ENCODE results near the gene HIBADH. TPM values are rescaled to one million over a fixed set of nuclear protein-coding genes. Genes with fewer than 3 reads are reported as not detected.

The HIBADH gene
- total RNA-seq, 1 donor from 2014 or later = 38.1 TPM

GRCh38 chr7:27492224-27492623, 170.5 kb downstream of the HIBADH start:
- TF ChIP-seq CTCF (IDR thresholded peaks at IDR 0.05) (no peak), POLR2A (IDR thresholded peaks at IDR 0.05) (no peak), POLR2AphosphoS5 (IDR thresholded peaks at IDR 0.05; ENCODE audit: insufficient read depth in 1 of 2, low read depth in 1 of 2) (no peak)
- Histone ChIP-seq H3K4me1 (no peaks in the 10 kb centered on the region), H3K36me3 (no peaks in the 10 kb centered on the region), H3K27me3 (no peaks in the 10 kb centered on the region), H3K27ac (no peak overlapping the region), H3K4me3 (no peak overlapping the region), H3K9me3 (no peaks in the 10 kb centered on the region)
- DNase-seq (ENCODE audit: extremely low spot score in 2 of 2) = no peak
- intact Hi-C loops (cut with DNase I) = no loop called here

GRCh38 chr7:27491534-27491933, 171.1 kb downstream of the HIBADH start:
- Histone ChIP-seq H3K27ac (no peak overlapping the region), H3K4me3 (no peak overlapping the region), H3K9me3 (no peaks in the 10 kb centered on the region), H3K4me1 (no peaks in the 10 kb centered on the region), H3K36me3 (no peaks in the 10 kb centered on the region), H3K27me3 (no peaks in the 10 kb centered on the region)
- no peak for DNase-seq (ENCODE audit: extremely low spot score in 2 of 2)
- no peak for TF ChIP-seq CTCF (IDR thresholded peaks at IDR 0.05)
- no peak for TF ChIP-seq POLR2AphosphoS5 (IDR thresholded peaks at IDR 0.05; ENCODE audit: insufficient read depth in 1 of 2, low read depth in 1 of 2)
- no peak for TF ChIP-seq POLR2A (IDR thresholded peaks at IDR 0.05)
- intact Hi-C loops (cut with DNase I) = no loop called here

GRCh38 chr7:27487509-27487908, 175.2 kb downstream of the HIBADH start:
- Histone ChIP-seq H3K4me3 (no peak overlapping the region), H3K9me3 (no peaks in the 10 kb centered on the region), H3K4me1 (no peaks in the 10 kb centered on the region), H3K27ac (no peak overlapping the region), H3K36me3 (no peaks in the 10 kb centered on the region), H3K27me3 (no peaks in the 10 kb centered on the region)
- TF ChIP-seq POLR2AphosphoS5 (IDR thresholded peaks at IDR 0.05; ENCODE audit: insufficient read depth in 1 of 2, low read depth in 1 of 2) = no peak
- TF ChIP-seq POLR2A (IDR thresholded peaks at IDR 0.05) = no peak
- no peak for TF ChIP-seq CTCF (IDR thresholded peaks at IDR 0.05)
- intact Hi-C loops (cut with DNase I) = no loop called here
- no peak for DNase-seq (ENCODE audit: extremely low spot score in 2 of 2)

GRCh38 chr7:27484451-27484850, 178.2 kb downstream of the HIBADH start:
- no peak for DNase-seq (ENCODE audit: extremely low spot score in 2 of 2)
- Histone ChIP-seq H3K4me1 (no peaks in the 10 kb centered on the region), H3K9me3 (no peaks in the 10 kb centered on the region), H3K27me3 (no peaks in the 10 kb centered on the region), H3K36me3 (no peaks in the 10 kb centered on the region), H3K4me3 (no peak overlapping the region), H3K27ac (no peak overlapping the region)
- intact Hi-C loops (cut with DNase I) = no loop called here
- TF ChIP-seq CTCF (IDR thresholded peaks at IDR 0.05) (no peak), POLR2AphosphoS5 (IDR thresholded peaks at IDR 0.05; ENCODE audit: insufficient read depth in 1 of 2, low read depth in 1 of 2) (no peak), POLR2A (IDR thresholded peaks at IDR 0.05) (no peak)

GRCh38 chr7:27482219-27482618, 180.5 kb downstream of the HIBADH start:
- Histone ChIP-seq H3K27ac (no peak overlapping the region), H3K27me3 (no peaks in the 10 kb centered on the region), H3K36me3 (no peaks in the 10 kb centered on the region), H3K4me3 (no peak overlapping the region), H3K9me3 (no peaks in the 10 kb centered on the region), H3K4me1 (no peaks in the 10 kb centered on the region)
- TF ChIP-seq POLR2AphosphoS5 (IDR thresholded peaks at IDR 0.05; ENCODE audit: insufficient read depth in 1 of 2, low read depth in 1 of 2) (no peak), POLR2A (IDR thresholded peaks at IDR 0.05) (no peak), CTCF (IDR thresholded peaks at IDR 0.05) (no peak)
- intact Hi-C loops (cut with DNase I) = no loop called here
- no peak for DNase-seq (ENCODE audit: extremely low spot score in 2 of 2)

Measured in vagina (tissue), 2 donors.